Measurements from ENCODE around the gene NCAM1. TPM values are rescaled to one million over a fixed set of nuclear protein-coding genes. Genes with fewer than 3 reads are reported as not detected.
A peak's percentile ranks its signal among the peaks of the same experiment; 100 is the strongest.
"Not testable (repeated sequence)": the region's sequence is repeated elsewhere in the genome, so short reads cannot be mapped to it uniquely, and the experiment has no call there.

Gene NCAM1
- total RNA-seq = under 1 TPM in 1 of 2 experiments, not detected in 1; 0.60 TPM
- under 1 TPM in 2 of 3 donors, not detected in 1; 0.08 to 0.98 TPM for polyA plus RNA-seq
- 0 to 0.17 (median 0) reads per million in 6 experiments for total RNA-seq

DNA sequence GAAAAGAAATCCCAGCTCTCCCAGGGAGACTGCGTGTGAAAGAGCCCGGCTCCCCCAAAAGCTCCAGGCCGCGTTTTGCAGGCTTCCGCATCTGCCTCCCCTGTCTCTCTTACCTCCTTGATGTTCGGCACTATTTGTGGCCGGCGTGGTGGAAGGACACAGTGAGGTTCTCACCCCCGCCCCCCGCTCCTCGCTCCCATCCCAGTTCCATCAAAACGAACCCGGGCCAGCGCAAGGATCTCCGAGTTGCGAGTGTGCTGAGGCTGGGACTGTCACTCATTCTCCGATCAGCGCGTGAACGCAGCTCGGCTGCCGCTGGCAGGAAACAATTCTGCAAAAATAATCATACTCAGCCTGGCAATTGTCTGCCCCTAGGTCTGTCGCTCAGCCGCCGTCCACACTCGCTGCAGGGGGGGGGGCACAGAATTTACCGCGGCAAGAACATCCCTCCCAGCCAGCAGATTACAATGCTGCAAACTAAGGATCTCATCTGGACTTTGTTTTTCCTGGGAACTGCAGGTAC, at the start of gene NCAM1:
NCAM1 (plus strand) TSS at position 275 of the 523 bp plus-strand sequence.
- DNase-seq = peak in 3 of 10 donors; percentile 6 to 13 (median 8)
- POLR2A ChIA-PET = no interaction called here
- Mint-ChIP-seq H3K4me1 (peaks cover 2 to 20% (median 17%) of the 10 kb centered on the region in 4 donors), H3K4me3 (peak within 1 kb of the TSS; percentile 69 to 89 (median 86)), H3K27me3 (peaks cover 42 to 83% (median 54%) of the 10 kb centered on the region in 5 donors), H3K9me3 (peaks cover 0 to 14% (median 0%) of the 10 kb centered on the region in 9 donors), H3K36me3 (peaks cover 0 to 4% (median 3%) of the 10 kb centered on the region in 3 donors), H3K27ac (peak within 1 kb of the TSS in 1 of 10 donors; percentile 40)
- no peak for ATAC-seq

- H3K9me3 Mint-ChIP-seq = peaks cover 0 to 7% (median 2%) of the 10 kb centered on the region in 9 donors
- H3K36me3 Mint-ChIP-seq = no peaks in the 10 kb centered on the region
- H3K27ac Mint-ChIP-seq = no peak overlapping the region
- DNase-seq (no peak), ATAC-seq (no peak)
- peaks cover 3 to 29% (median 9%) of the 10 kb centered on the region in 5 donors for H3K27me3 Mint-ChIP-seq
- H3K4me3 Mint-ChIP-seq = no peak overlapping the region
- POLR2A ChIA-PET = no interaction called here
- H3K4me1 Mint-ChIP-seq = no peaks in the 10 kb centered on the region
These were observed 38.6 kb upstream of the NCAM1 start for GRCh38 chr11:112922606-112923005.

- H3K4me3 Mint-ChIP-seq, H3K36me3 Mint-ChIP-seq, H3K9me3 Mint-ChIP-seq, H3K27ac Mint-ChIP-seq, POLR2A ChIA-PET, ATAC-seq, H3K4me1 Mint-ChIP-seq, DNase-seq: not testable (repeated sequence)
- peaks cover 3 to 29% (median 9%) of the 10 kb centered on the region in 5 donors for H3K27me3 Mint-ChIP-seq
These were observed 36.4 kb upstream of the NCAM1 start for GRCh38 chr11:112924836-112925235.

DNA sequence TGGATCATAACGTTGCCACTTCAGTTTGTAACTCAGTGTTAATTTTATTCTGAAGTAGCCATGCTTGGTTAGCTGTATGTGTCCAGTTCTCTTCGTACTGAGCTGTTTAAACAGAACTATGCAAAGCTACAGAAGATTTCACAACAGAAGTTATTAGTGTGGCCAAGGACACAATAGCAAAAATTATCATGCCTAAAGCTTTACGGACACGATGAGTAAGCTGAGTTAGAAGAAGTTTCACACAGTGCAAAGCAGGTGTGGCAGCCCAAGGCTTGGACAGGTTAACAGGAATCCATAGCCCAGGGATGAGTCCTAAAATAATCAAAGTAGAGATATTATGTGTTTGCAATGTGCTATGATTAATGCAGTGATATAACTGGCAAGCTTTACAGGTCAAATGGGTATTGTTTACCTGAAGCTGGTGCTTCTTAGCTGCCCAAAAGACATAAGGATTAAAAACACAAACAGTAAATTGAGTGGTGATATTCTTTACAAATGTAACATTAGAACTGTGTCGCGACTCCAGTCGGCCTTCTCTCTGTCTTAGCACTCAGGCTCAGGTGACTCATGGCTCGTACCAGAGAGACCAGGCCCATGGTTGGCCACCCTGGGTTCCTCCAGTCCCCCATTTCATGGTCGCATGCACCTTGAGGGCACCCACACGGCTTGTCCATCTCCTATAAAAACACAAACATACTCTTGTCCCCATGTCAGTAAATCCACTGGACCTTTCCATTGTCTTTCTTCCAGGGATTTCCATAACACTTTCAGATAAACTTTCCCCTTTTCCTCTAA, 35.5 kb upstream of the NCAM1 start:
- H3K27ac Mint-ChIP-seq = no peak overlapping the region

GRCh38 chr11:112928136-112928535, 33.1 kb upstream of the NCAM1 start:
- H3K4me3 Mint-ChIP-seq = no peak overlapping the region
- H3K4me1 Mint-ChIP-seq = no peaks in the 10 kb centered on the region
- H3K36me3 Mint-ChIP-seq = no peaks in the 10 kb centered on the region
- ATAC-seq (no peak), DNase-seq (no peak)
- POLR2A ChIA-PET = no interaction called here
- peaks cover 1 to 20% (median 3%) of the 10 kb centered on the region in 5 donors for H3K27me3 Mint-ChIP-seq
- H3K9me3 Mint-ChIP-seq = peaks cover 0 to 11% (median 0%) of the 10 kb centered on the region in 9 donors
- no peak overlapping the region for H3K27ac Mint-ChIP-seq

More for the DNA sequence above, 35.5 kb upstream of the NCAM1 start:
- ATAC-seq = no peak
- H3K4me1 Mint-ChIP-seq = no peaks in the 10 kb centered on the region
- no peaks in the 10 kb centered on the region for H3K36me3 Mint-ChIP-seq
- H3K27me3 Mint-ChIP-seq = peaks cover 3 to 29% (median 9%) of the 10 kb centered on the region in 5 donors
- no peak for DNase-seq
- POLR2A ChIA-PET = no interaction called here
- H3K9me3 Mint-ChIP-seq = peaks cover 0 to 4% (median 0%) of the 10 kb centered on the region in 9 donors
- H3K4me3 Mint-ChIP-seq = no peak overlapping the region

- Mint-ChIP-seq H3K36me3 (no peaks in the 10 kb centered on the region), H3K4me1 (no peaks in the 10 kb centered on the region), H3K27ac (no peak overlapping the region), H3K9me3 (peaks cover 0 to 11% (median 0%) of the 10 kb centered on the region in 9 donors), H3K4me3 (no peak overlapping the region), H3K27me3 (peaks cover 0 to 25% (median 4%) of the 10 kb centered on the region in 5 donors)
- no peak for ATAC-seq
- POLR2A ChIA-PET = interaction anchor here (0.5 kb wide), 1 partner anchor 114 kb away, joined by 3 read pairs; no protein-coding TSS in a partner anchor
- DNase-seq = no peak
These were observed 31.8 kb upstream of the NCAM1 start for GRCh38 chr11:112929432-112929831.

GRCh38 chr11:112931703-112932102, 29.5 kb upstream of the NCAM1 start:
- ATAC-seq (no peak), DNase-seq (no peak)
- Mint-ChIP-seq H3K9me3 (peaks cover 0 to 11% (median 0%) of the 10 kb centered on the region in 9 donors), H3K36me3 (no peaks in the 10 kb centered on the region), H3K4me1 (no peaks in the 10 kb centered on the region), H3K4me3 (no peak overlapping the region), H3K27me3 (peaks cover 0 to 19% (median 4%) of the 10 kb centered on the region in 5 donors), H3K27ac (no peak overlapping the region)
- POLR2A ChIA-PET = no interaction called here

GRCh38 chr11:112932593-112932992, 28.6 kb upstream of the NCAM1 start:
- Mint-ChIP-seq H3K27ac (no peak overlapping the region), H3K4me3 (no peak overlapping the region), H3K27me3 (peaks cover 0 to 19% (median 4%) of the 10 kb centered on the region in 5 donors), H3K9me3 (peaks cover 0 to 11% (median 0%) of the 10 kb centered on the region in 9 donors), H3K4me1 (no peaks in the 10 kb centered on the region), H3K36me3 (no peaks in the 10 kb centered on the region)
- ATAC-seq (no peak), DNase-seq (no peak)
- POLR2A ChIA-PET = no interaction called here

DNA sequence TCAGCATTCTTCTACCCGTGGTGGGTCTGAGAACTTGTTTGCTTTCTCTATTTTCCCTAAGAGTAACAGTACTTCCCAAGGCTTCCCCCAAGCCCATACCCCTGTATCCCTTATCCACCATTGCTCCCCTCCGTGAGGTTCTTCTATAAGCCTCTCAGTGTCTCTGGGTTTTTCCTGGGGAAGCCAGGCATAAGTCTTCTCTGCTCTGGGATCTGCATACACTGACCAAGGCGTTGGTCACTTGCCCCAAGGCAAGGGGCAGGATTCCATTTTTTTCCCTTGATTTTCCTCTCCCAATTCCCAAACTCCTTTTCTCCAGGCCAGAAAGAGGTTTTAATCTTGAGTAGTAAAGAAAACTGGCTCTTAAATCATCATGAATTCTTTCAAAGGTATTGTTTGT, 27.2 kb upstream of the NCAM1 start:
- DNase-seq (no peak), ATAC-seq (no peak)
- H3K36me3 Mint-ChIP-seq = no peaks in the 10 kb centered on the region
- POLR2A ChIA-PET = no interaction called here
- no peak overlapping the region for H3K27ac Mint-ChIP-seq
- H3K27me3 Mint-ChIP-seq = peaks cover 4 to 23% (median 6%) of the 10 kb centered on the region in 5 donors
- no peak overlapping the region for H3K4me3 Mint-ChIP-seq
- H3K4me1 Mint-ChIP-seq = no peaks in the 10 kb centered on the region
- peaks cover 0 to 11% (median 0%) of the 10 kb centered on the region in 9 donors for H3K9me3 Mint-ChIP-seq

DNA sequence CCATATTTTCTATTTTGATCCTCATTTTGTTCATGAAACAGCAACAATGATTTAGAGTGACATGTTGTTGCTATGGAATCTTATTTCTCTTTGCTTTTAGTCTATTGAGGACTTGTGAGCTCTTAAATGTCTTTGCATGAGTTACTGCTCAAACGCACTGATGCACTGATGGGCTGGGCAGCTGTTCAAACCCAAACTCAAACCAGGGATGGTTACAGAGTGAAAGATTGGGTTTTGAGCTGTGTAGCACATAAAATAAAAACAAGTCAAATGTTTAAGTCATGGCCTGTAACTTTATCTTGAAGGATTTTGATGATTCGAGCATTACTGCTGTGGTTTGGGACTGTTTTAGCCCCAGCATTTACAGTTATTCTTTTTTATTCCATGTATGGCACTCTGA, 20.1 kb upstream of the NCAM1 start:
- no peaks in the 10 kb centered on the region for H3K4me1 Mint-ChIP-seq
- DNase-seq (no peak), ATAC-seq (no peak)
- H3K36me3 Mint-ChIP-seq = no peaks in the 10 kb centered on the region
- H3K27ac Mint-ChIP-seq = no peak overlapping the region
- H3K27me3 Mint-ChIP-seq = peaks cover 2 to 20% (median 13%) of the 10 kb centered on the region in 5 donors
- H3K4me3 Mint-ChIP-seq = no peak overlapping the region
- H3K9me3 Mint-ChIP-seq = peaks cover 0 to 3% (median 0%) of the 10 kb centered on the region in 9 donors
- POLR2A ChIA-PET = no interaction called here

- Mint-ChIP-seq H3K27me3 (peaks cover 2 to 38% (median 18%) of the 10 kb centered on the region in 5 donors), H3K36me3 (no peaks in the 10 kb centered on the region), H3K27ac (no peak overlapping the region), H3K9me3 (peaks cover 0 to 3% (median 0%) of the 10 kb centered on the region in 9 donors), H3K4me3 (no peak overlapping the region), H3K4me1 (no peaks in the 10 kb centered on the region)
- POLR2A ChIA-PET = no interaction called here
- ATAC-seq (no peak), DNase-seq (no peak)
These were observed 18.1 kb upstream of the NCAM1 start for GRCh38 chr11:112942966-112943643.

- Mint-ChIP-seq H3K9me3 (peaks cover 0 to 5% (median 0%) of the 10 kb centered on the region in 9 donors), H3K4me1 (no peaks in the 10 kb centered on the region), H3K36me3 (no peaks in the 10 kb centered on the region), H3K27ac (no peak overlapping the region), H3K4me3 (no peak overlapping the region), H3K27me3 (peaks cover 13 to 56% (median 19%) of the 10 kb centered on the region in 5 donors)
- DNase-seq (no peak), ATAC-seq (no peak)
- POLR2A ChIA-PET = no interaction called here
These were observed 14.4 kb upstream of the NCAM1 start for GRCh38 chr11:112946866-112947265.

All from naive thymus-derived CD8-positive, alpha-beta T cell (primary cell).